Activated CD4-positive, alpha-beta T cell treated with anti-CD3 and anti-CD28 coated beads for 4 hours (primary cell): ENCODE data around the gene FAP.

ENCODE experiments used
- DNase-seq, 2 donors: peaks; one replicate each; pipeline ENCODE4 v3.0.0-alpha.2; 2020

FAP gene, protein sequence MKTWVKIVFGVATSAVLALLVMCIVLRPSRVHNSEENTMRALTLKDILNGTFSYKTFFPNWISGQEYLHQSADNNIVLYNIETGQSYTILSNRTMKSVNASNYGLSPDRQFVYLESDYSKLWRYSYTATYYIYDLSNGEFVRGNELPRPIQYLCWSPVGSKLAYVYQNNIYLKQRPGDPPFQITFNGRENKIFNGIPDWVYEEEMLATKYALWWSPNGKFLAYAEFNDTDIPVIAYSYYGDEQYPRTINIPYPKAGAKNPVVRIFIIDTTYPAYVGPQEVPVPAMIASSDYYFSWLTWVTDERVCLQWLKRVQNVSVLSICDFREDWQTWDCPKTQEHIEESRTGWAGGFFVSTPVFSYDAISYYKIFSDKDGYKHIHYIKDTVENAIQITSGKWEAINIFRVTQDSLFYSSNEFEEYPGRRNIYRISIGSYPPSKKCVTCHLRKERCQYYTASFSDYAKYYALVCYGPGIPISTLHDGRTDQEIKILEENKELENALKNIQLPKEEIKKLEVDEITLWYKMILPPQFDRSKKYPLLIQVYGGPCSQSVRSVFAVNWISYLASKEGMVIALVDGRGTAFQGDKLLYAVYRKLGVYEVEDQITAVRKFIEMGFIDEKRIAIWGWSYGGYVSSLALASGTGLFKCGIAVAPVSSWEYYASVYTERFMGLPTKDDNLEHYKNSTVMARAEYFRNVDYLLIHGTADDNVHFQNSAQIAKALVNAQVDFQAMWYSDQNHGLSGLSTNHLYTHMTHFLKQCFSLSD

DNA sequence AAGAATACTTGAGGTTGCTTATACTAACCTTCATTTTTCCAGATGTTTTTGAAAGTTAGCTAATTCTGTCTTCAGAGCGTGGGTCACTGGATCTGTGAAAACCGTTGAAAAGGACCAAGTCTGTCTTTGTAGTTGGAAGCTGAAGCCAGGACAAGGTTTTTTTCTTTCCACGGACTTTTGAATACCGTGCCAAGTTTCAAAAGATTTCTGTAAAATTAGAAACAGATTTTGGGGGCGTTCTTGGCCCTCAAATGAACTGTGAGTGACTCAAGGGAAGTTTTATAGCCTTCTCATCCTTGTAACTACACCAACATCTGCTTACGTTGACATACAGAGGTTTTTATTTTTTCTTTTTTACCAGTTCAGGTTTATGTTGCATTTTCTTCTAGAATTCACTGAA, at the start of gene FAP:
TSS of gene FAP (minus strand) at position 152 of the 400 bp plus-strand sequence. CDS start at position 34, 118 bp downstream.
- DNase-seq: no peak

DNA sequence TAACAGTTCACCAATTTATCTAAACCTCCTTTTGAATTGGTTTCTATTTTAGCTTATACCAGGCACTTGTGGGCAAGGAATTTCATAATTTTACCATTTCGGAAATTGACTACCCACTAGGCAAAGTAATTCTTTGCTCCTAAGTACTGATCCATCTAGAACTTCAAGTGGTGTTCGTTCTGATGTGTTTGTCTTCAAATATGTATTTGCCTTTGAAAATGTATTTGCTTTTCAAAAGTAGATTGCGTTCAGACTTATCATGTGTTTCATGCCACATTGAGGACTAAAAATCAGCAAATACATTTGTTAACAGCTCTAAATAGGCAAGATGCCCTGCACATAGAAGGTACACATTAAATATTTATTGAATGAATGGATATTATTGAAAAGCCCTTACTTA, 48.5 kb upstream of the FAP start:
- DNase-seq: no peak

DNA sequence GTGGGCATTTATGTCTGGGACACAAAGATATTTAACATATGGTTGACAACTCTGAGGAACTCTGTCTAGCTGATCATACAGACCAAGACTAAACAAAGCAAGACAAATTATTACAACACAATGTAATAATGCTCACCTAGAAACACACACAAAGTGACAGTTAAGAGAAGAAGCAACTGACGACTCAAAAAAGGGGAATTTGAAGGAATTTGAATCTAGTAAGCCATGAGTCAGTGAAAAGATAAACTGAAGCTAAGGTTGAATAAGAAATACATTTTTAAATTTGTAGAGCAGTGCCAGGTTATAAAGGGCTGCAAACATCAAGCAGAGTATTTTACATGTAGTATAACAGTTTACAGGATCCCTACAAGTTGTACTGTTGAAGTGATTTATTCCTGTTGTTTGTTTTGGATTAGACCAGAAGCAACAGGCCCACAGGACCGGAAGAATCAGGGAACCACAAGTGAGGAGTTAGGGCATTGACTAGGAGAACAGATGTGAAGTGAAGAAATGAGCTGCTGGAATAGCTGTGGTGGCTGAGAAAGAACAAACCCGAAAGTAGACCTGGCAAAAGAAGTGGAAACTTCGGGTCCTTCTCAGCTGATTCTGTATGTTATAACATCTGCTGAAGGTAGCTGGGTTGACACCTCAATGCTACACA, 39.6 kb upstream of the FAP start:
- DNase-seq: no peak

DNA sequence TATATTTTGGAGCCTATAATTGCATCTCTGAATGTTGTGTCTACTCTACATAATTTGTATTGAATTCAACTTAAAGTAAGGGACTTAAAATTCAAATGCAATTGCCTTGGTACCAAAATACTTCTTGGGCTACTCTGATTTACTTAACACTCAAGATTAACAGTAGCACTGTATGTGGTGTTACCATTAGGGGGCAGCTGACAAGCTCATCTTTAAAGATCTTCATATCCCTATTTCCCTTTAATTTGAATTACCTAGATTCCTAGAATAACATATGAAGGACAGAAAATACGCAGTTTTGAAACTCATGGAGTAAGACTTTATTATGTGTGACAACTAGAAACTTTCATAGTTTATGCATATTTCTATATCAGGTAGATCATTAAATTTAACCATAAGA, 37.4 kb upstream of the FAP start:
- no peak for DNase-seq

DNA sequence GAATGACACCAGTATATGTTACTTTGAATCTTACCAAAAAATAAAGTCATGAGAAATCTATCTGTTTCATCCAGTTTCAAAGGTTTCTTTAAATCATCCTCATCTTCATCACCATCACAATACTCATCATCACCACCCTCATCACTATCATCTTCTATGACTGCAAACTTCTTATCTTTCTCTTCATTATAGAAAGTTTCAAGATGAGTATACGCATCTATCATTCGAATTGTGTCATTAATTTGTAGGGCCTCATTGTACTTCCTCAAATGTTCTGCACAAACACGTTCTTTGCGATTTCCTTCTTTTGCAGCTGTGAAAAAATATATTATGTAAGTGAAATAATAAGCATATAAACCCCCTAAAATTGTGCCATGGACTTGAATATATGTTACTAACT, 34.1 kb upstream of the FAP start:
- DNase-seq: no peak

DNA sequence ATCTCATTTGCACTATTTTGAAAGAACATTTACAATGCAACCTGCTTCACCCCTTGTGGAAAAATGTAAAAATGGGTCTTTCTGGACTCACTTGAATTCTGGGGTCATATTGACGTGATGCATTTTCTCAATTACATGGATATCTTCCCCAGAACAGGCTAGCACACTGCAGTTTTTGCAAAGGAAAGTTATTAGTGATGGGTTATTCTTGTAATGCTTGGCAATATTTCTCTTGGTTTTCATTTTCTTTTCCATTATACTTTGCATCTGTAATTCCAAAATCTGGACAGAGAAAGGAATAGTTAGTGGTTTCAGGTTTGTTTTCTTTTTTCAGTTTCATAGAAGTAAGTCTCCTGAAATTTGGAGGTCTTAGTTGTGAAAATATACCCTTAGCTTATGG, 24.8 kb upstream of the FAP start:
- no peak for DNase-seq

DNA sequence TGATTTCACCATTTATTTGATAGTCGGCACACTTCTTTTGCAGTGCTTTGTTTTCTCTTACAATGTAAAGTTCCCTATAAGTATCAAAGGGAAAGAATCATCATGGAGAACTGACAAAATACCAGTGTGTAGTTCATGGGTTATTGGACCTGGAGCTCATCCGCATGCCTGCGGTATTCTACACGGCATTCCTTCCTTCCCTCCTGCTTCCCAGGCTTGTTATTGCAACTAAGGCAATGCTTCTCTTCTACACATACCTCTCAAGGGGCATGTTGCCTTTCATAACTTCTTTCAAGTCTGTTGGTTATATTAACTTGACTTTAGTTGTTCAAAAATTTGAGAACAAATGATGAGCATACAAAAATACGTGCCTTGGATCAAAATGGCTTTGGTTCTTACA, 24.3 kb upstream of the FAP start:
- DNase-seq: no peak

DNA sequence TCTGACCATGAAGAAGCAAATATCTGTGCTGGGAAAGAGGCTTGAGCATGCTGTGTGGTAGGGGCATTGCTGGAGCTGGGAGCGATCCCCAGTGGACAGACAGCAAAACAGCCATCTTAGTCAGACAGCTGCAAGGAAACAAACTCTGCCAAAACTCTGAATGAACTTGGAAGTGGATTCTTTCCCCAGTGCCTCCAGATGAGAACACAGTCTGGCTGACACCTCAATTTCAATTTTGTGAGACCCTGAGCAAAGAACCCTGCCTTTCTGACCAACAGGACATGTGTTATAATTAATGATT, 23.2 kb upstream of the FAP start:
- DNase-seq: no peak

DNA sequence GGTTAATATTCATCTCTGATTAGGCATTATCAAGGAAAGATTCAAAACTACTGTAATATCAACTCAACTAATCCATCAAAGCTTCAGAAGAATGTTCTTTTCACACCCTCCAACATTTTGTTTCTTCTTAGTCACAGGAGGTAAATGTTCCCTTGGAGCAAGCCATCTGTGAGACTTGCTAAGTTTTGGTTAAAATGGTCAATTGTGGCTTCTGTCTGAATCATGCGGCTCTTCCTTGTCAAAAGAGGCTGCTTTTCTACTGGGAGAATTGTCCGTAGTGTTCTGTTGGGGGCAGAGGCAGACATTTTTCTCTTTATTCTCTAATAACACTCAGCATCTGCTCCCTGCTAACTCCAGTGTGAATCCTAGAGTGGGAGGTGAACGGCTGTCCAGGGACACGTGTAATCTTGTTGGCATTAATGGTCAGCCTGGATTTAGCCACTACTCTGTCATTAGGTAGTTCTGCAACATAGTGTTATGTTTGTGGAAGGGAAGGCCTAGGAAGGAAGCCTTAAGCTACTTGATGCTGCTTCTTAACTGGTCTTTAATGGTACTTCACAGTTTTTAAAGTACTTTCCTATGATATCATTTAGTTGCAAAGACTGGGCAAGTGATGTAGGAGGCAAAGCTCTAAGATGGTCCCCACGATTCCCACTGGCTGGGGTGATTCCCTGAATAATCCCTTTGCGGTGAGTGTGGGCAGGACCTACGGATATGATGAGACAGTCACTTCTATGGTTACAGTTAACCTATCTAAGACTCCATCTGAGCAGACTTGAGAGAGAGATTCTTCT, 22.6 kb upstream of the FAP start:
- no peak for DNase-seq

DNA sequence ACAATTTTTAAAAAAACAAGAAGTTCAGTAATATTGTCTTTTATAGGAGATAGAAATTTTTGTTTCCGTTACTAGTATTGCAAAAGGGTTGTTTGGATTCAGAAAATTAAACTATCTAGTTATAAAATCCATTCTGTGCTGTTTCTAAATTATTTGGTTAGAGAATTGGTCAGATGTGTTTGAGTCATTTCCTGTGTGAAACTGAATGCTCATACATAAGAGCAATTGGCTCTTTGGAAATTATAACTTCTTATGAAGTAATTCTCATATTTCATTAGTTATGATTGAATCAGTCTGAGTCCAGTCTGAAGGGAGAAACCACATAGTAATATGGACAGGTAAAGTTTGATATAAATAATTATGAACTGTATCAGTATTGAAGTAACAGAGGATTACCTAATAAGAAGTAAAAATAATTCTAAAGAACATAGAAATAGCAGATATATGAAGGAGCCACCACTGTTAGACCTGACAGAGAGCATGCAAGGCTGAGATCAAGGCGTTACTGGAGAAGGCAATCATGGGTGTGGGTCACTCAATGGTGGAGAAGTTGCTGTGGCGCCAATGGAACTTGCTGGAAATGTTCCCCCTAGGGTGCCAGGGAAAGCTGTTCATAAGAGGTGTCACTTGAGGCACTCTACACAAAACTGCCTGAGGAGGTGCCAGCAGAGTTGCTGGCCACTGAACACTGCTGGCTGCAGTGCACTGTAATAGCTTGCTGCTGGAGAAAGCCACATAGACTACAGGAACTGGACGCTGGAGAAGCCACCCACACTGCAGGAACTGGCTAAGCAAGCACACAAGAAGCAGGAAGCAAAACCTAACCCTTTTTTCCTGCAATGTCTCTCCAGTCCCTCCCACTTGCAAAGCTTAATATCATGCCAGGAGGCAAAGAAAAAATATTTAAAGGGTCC, 18.0 kb upstream of the FAP start:
- DNase-seq: no peak

DNA sequence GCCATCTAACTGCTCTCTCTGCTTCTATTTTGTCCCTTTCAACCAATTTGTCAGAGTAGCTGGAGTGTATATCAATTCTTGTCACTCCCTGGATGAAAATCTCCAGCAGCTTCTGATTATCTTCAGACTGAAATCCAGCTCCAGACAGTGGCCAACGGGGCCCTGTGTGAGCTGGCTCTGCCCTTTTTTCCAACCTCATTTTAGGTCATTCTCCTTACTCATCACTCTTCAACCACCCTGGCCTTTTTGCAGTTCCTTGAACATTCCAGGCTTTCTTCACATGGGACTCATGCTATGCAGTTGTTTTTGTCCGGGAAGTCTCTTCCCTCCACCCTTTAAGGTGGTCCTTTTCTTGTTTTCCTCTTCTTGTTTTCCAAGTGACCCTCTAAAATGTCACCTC, 15.4 kb upstream of the FAP start:
- no peak for DNase-seq

DNA sequence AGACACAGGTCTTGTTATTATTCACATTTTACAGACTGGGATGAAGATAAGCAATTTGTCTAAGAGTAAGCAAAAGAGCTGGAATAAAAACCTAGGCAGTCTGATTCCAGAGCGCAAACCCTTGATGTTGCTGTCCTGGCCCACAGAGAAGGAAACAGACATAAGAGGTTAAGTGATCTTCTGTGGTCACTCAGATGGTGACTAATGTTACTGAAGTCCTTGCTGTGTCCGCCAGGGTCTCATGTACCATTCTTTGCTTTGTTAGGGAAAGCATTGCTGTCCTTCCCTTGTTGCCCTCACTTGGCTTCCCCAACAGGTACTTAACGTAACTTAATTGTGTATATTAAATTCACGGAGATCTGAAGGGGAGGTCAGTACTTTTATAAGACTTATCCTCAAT, 14.9 kb upstream of the FAP start:
- no peak for DNase-seq

DNA sequence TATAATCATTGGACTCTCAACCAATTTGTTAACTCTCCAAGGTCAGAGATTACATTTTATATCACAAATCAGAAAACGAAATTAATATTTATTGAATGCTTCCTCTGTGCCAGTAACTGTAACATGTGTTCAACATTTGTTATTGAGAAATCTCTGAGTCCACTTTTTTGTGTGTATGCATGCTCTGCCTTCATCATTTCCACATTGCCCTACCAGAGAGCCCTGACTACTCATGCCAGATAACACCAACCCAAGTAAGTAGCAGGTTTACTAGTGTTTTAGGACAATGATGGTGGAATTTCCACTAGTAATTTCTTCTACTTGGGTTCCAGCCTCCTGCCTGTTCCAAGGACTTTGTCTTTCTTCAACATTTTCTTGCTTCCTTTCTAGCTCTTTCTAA, 14.2 kb upstream of the FAP start:
- no peak for DNase-seq

DNA sequence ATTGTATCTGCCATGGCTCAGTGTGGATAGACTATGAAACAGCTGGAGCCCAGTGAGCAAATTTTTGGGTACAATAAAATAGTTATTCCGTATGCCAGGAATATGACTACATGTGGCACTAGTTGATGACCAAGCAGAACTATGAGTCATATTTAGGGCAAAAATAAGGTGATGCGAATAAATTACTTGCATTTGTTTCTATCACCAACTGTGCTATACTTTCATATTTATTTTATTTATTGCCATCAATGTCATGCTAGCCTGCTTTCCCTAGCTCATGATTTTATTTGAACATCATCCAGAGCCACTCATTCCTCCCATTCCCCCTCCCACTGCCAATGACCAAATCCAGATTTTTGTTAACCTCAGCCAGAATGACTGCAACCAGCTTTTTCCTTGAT, 13.3 kb upstream of the FAP start:
- DNase-seq: no peak

DNA sequence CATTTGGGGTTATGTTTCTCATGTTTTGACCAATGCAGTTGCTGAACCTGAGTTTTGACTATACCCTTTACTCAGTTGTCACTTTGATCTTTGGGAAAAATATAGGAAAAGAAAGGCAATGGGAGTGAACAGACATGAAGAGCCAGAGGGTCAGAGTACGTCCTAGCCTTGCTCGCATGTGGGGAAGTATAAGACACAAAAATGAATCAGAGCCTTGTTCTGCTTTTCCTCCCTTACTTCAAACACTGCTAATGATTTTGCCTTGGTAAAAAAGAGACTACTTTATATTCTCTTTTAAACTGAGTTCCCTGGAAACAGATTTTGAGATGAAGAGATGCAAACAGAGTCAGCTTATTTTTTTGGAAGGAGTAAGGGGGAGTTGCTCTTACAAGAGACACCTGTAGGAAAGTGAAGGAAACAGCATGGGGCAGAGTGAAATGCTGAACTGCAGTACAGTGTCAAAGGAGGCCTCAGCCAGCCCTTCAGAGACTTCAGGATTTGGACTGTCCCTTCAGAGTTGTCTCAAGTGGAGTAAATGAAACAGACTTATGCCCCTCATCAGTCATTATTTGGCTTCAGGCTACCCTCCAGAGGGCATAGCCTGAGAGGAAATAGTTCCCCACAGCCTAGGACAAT, 11.1 kb upstream of the FAP start:
- no peak for DNase-seq

DNA sequence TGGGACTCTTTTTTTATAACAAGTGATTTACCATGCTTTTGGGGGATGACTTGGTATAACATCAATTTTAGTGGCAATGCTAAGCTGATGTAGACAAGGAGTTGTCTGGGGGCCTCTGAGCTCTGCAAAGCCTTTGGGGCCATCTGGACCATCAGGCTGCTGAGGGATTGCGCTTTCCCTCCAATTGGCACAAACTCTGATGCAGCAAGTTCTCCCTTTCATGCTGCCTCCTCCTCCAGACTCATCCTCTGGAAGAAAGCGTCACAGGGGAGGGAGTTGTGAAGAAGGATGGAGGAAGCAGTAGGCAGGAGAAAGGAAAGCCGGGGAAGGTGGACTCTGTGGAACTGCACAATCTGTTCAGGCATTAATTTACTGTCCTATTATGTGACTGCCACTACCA, 10.2 kb upstream of the FAP start:
- no peak for DNase-seq

DNA sequence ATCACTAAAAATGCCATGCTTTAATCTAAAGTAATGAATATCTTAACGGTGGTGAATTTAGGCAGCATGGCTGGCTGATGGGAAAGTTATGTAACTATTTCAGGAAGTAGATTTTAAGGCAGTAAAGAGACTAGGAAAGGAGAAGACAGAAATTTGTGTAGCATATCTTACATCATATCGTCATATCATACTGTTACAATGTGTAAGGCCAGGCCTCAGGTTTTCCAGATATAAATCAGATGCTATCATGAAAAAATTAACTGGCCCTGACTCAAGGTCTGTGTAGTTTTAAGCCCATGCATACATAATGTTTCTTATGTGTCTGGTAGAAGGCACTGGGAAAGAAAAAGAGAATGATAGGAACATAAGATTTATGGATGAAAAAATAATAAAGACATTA, 8.9 kb upstream of the FAP start:
- DNase-seq: no peak

DNA sequence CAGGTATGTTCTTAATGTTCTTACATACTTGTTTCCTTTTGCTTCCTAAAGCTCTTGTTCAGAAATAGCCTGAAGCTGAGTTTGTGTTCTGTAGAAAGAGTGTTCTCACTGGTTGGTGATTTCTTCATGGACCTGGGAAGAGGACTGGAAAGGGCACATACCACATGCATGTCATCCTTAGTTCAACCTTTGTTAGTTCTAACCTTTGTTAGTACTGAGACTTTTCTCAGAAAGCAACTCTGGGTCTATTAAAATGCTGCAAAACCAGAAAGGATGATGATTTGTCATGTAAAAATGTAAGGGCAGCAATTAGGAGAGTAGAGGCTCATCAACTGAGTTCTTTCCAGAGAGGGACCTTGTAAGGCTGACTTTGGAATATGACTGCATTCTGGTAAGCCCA, 2.5 kb upstream of the FAP start:
- DNase-seq: no peak

DNA sequence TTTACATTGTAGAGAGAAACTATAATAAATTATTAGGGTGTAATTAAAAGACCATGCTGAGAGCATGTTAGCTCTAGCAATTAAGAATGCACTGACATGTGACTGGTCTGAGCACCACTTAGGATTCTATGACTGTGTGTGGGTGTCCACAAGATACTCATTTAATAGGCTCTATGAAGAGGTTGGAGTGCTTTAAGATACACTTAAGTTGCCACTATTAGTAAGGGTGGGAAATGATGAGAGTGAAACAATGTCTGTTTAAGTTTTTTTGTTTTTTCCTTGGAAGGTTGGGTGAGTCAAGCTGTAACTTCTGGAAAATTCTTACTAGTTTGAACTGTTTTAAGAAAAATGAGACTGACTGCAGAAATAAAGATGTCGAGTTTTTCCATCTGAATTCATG, 1.8 kb upstream of the FAP start:
- DNase-seq: no peak

DNA sequence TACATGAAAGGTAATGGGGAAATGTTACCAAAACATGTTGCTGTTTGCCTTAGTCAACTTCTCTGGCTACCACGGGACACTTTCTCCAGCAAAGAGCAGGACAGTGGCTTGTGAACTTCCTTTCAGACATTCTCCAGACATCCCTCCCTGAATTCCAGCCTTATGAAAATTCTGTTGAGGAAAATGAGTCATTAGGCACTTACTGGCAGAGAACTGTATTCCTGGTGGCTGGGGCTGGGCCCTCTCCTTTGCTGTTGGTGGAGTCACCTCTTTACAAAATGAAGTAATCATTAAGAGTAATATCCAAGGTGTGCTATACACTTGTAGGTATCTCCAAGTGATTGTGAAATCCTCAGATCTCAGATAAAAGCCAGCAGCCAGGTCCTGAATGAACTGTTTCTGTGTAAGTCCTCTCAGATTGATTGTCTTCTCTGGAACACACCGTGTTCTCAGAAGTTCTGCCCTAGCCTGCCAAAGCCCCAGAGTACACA, 1.3 kb upstream of the FAP start:
- DNase-seq: no peak

DNA sequence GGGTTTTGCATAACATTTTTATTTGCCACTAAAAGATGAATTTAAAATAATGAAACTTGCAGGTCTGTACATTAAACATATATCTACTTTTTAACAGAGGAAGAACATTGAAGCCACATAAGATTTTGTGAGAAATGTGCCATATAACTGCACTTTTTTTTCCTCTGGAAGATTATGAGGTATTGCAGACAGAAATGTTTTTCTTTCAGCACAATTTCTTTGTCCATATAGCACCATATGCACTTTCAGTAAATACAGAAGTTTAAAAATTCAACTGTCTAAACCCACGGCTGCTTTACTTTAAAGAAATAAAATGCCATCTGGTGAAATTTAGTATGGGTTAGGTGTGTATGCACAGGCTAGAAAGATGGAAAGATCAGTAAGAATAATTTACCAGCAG, 470 bp upstream of the FAP start:
- DNase-seq: no peak
